Measurements from ENCODE around the gene GRHL1. TPM values are rescaled to one million over a fixed set of nuclear protein-coding genes. Genes with fewer than 3 reads are reported as not detected.

The GRHL1 gene
- total RNA-seq, 1 experiment from 2014 or later, result 0.96 TPM

DNA sequence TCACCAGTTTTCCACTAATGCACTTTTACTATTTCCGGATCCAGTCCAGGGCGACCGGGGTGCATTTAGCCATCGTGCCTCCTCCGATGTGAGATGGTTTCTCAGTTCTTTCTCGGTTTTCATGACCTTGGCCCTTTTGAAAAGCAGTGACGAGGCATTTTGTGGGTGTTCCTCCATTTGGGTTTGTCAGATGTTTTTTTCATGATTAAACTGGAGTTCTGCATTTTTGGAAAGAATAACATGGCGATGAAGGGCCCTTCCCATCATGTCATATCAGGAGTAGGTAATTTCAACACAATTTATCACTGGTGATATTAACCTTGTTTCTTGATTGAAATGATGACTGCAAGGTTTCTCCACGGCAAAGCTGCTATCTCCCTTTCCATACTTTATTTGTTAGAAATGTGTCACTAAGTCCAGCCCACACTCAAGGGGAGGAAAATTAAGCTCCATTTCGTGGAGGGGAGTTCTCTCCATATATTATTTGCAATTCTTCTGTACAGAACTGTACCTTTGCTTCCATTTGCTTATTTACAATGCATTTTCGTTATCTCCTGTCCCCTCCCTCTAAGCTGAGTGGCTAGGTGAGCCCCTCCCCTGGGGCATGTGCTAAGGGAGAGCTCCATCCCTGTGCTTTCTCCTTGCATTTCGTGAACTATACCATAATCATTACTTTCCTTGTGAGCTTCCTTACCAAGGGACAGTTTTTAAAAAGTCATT lies 83.0 kb downstream of the GRHL1 start:
- POLR2A ChIA-PET, result interaction anchor here (0.5 to 1.0 kb wide), 2 partner anchors 15 to 632 kb away, joined by 3 read pairs; no protein-coding TSS in a partner anchor
- no TSS peak for BruUV-seq (replicated peaks)
- Mint-ChIP-seq H3K27ac (ENCODE audit: low read depth, unreplicated experiment) (no peak overlapping the region), H3K9me3 (ENCODE audit: unreplicated experiment) (no peaks in the 10 kb centered on the region), H3K4me1 (ENCODE audit: insufficient read depth, unreplicated experiment) (no peaks in the 10 kb centered on the region), H3K27me3 (ENCODE audit: insufficient read depth, unreplicated experiment) (no peaks in the 10 kb centered on the region), H3K4me3 (ENCODE audit: unreplicated experiment) (no peak overlapping the region), H3K36me3 (ENCODE audit: insufficient read depth, unreplicated experiment) (no peaks in the 10 kb centered on the region)
- intact Hi-C loops (cut with micrococcal nuclease), result no loop called here
- no peak for DNase-seq (ENCODE audit: unreplicated experiment)
- CTCF ChIA-PET, result interaction anchor here (0.5 to 4.2 kb wide), 6 partner anchors 13 to 62 kb away, joined by 3 to 18 read pairs (median 3); no protein-coding TSS in a partner anchor
- no peak for TF ChIP-seq CTCF (IDR thresholded peaks at IDR 0.05; ENCODE audit: unreplicated experiment)

DNA sequence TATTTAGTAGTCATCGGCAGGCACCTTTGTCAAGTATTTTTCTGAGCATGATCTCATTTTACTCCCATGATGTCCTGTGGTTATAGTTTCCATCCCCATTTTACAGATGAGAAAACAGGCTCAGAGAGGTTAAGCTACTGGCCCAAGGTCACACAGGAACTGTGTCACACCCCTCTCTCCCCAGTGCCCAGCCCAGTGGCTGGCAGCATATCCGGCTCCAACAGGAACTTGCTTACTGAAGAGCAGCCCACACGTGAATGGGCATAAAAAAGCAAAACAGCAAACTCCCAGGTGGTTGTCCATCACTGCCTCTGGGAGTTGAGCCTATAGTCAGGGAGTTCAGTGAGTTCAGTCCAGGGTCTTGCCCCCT lies 83.5 kb downstream of the GRHL1 start:
- BruUV-seq (replicated peaks), result no TSS peak
- no peaks in the 10 kb centered on the region for H3K27me3 Mint-ChIP-seq (ENCODE audit: insufficient read depth, unreplicated experiment)
- POLR2A ChIA-PET, result interaction anchor here (0.5 to 1.0 kb wide), 3 partner anchors 16 to 631 kb away, joined by 3 read pairs; no protein-coding TSS in a partner anchor
- no peak overlapping the region for H3K27ac Mint-ChIP-seq (ENCODE audit: low read depth, unreplicated experiment)
- H3K4me3 Mint-ChIP-seq (ENCODE audit: unreplicated experiment), result no peak overlapping the region
- DNase-seq (ENCODE audit: unreplicated experiment), result no peak
- no peak for TF ChIP-seq CTCF (IDR thresholded peaks at IDR 0.05; ENCODE audit: unreplicated experiment)
- CTCF ChIA-PET, result interaction anchor here (0.6 to 4.2 kb wide), 5 partner anchors 12 to 62 kb away, joined by 3 to 18 read pairs (median 4); no protein-coding TSS in a partner anchor
- no peaks in the 10 kb centered on the region for H3K4me1 Mint-ChIP-seq (ENCODE audit: insufficient read depth, unreplicated experiment)
- H3K9me3 Mint-ChIP-seq (ENCODE audit: unreplicated experiment), result no peaks in the 10 kb centered on the region
- intact Hi-C loops (cut with micrococcal nuclease), result no loop called here
- no peaks in the 10 kb centered on the region for H3K36me3 Mint-ChIP-seq (ENCODE audit: insufficient read depth, unreplicated experiment)

DNA sequence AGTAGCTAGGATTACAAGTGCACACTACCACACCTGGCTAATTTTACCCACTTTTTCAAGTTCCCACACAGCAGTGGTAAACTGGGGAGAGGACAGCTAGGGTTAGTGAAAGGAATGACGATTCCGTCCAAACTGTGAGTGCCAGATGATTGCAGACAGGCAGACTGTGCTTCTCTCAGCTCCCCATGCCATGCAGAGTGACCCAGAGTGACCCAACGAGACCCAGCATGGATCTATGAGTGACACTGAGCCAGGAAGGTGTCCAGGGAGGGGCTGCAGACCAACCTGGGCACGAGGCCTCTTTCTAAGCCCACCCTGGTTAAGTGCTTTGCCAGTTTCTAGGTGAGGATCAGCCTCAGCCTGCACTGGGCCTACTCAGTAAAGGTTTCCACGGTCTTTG lies 84.1 kb downstream of the GRHL1 start:
- intact Hi-C loops (cut with micrococcal nuclease), result no loop called here

More for the DNA sequence above, 84.1 kb downstream of the GRHL1 start:
- H3K9me3 Mint-ChIP-seq (ENCODE audit: unreplicated experiment), result no peaks in the 10 kb centered on the region
- no peaks in the 10 kb centered on the region for H3K27me3 Mint-ChIP-seq (ENCODE audit: insufficient read depth, unreplicated experiment)
- ChIA-PET CTCF (interaction anchor here (0.6 to 4.2 kb wide), 9 partner anchors 12 to 701 kb away, joined by 3 to 18 read pairs (median 4); no protein-coding TSS in a partner anchor), POLR2A (interaction anchor here (0.8 kb wide), 1 partner anchor 21 kb away, joined by 3 read pairs; no protein-coding TSS in a partner anchor)
- TF ChIP-seq CTCF (IDR thresholded peaks at IDR 0.05; ENCODE audit: unreplicated experiment), result no peak
- H3K36me3 Mint-ChIP-seq (ENCODE audit: insufficient read depth, unreplicated experiment), result no peaks in the 10 kb centered on the region
- H3K4me1 Mint-ChIP-seq (ENCODE audit: insufficient read depth, unreplicated experiment), result no peaks in the 10 kb centered on the region
- BruUV-seq (replicated peaks), result no TSS peak
- H3K27ac Mint-ChIP-seq (ENCODE audit: low read depth, unreplicated experiment), result peak overlapping the region; percentile 5
- no peak overlapping the region for H3K4me3 Mint-ChIP-seq (ENCODE audit: unreplicated experiment)
- no peak for DNase-seq (ENCODE audit: unreplicated experiment)
